OCI-LY1 (cell line): Measurements from ENCODE around the gene THBS4.

Experiments used
- CTCF ChIP-seq: fragments of 200-600 bp; sonication (generic), shearing (Covaris generic); IDR thresholded peaks from 2 replicates; pipeline ENCODE4 v1.5.1; 2017; ENCODE audit warnings: mild to moderate bottlenecking, antibody characterized with exemption, low read length, moderate library complexity, mixed read lengths
- EZH2 ChIP-seq: fragments of 200-600 bp; sonication (generic), shearing (Covaris generic); IDR thresholded peaks from 2 replicates; pipeline ENCODE4 v1.8.0; 2017; ENCODE audit warnings: borderline replicate concordance, mixed run types, mild to moderate bottlenecking, antibody characterized with exemption, low read length, moderate library complexity, mixed read lengths

GRCh38 chr5:80116465-80116864 is 81.3 kb downstream of the THBS4 start:
- no peak for TF ChIP-seq CTCF
- TF ChIP-seq EZH2 = no peak
